ENCODE data around the gene CLCN1. TPM values are rescaled to one million over a fixed set of nuclear protein-coding genes. Genes with fewer than 3 reads are reported as not detected.
"Not testable (repeated sequence)": the region's sequence is repeated elsewhere in the genome, so short reads cannot be mapped to it uniquely, and the experiment has no call there.

Gene CLCN1
- total RNA-seq, 1 donor from 2014 or later, result not detected

- ATAC-seq, result no peak
- DNase-seq (ENCODE audit: low spot score), result no peak
Measured at GRCh38 chr7:143383642-143383957, 67.7 kb downstream of the CLCN1 start.

GRCh38 chr7:143384148-143384547, 68.2 kb downstream of the CLCN1 start:
- ATAC-seq (no peak), DNase-seq (ENCODE audit: low spot score) (no peak)

GRCh38 chr7:143384661-143385631, 69.0 kb downstream of the CLCN1 start:
- DNase-seq (ENCODE audit: low spot score) (no peak), ATAC-seq (no peak)

- DNase-seq (ENCODE audit: low spot score), result peak; percentile 51
- peak; percentile 23 for ATAC-seq
Measured at GRCh38 chr7:143385891-143386781, 70.2 kb downstream of the CLCN1 start.

GRCh38 chr7:143387156-143387975, 71.5 kb downstream of the CLCN1 start:
- DNase-seq (ENCODE audit: low spot score) (no peak), ATAC-seq (no peak)

- ATAC-seq (no peak), DNase-seq (ENCODE audit: low spot score) (no peak)
Measured at GRCh38 chr7:143388051-143388450, 72.1 kb downstream of the CLCN1 start.

- ATAC-seq (no peak), DNase-seq (ENCODE audit: low spot score) (no peak)
Measured at GRCh38 chr7:143388491-143389101, 72.7 kb downstream of the CLCN1 start.

GRCh38 chr7:143389316-143390103, 73.6 kb downstream of the CLCN1 start:
- no peak for DNase-seq (ENCODE audit: low spot score)
- ATAC-seq, result no peak

GRCh38 chr7:143390104-143390772, 74.3 kb downstream of the CLCN1 start:
- DNase-seq (ENCODE audit: low spot score) (no peak), ATAC-seq (no peak)

- ATAC-seq (no peak), DNase-seq (ENCODE audit: low spot score) (no peak)
Measured at GRCh38 chr7:143390773-143391317, 74.9 kb downstream of the CLCN1 start.

GRCh38 chr7:143391462-143392404, 75.8 kb downstream of the CLCN1 start:
- peak; percentile 44 for ATAC-seq
- peak; percentile 80 for DNase-seq (ENCODE audit: low spot score)

- DNase-seq (ENCODE audit: low spot score); ATAC-seq: not testable (repeated sequence)
Measured at GRCh38 chr7:143392427-143392826, 76.5 kb downstream of the CLCN1 start.

- ATAC-seq, result no peak
Measured at GRCh38 chr7:143392875-143393266, 77.0 kb downstream of the CLCN1 start.

GRCh38 chr7:143393267-143394041, 77.5 kb downstream of the CLCN1 start:
- DNase-seq (ENCODE audit: low spot score) (peak; percentile 83), ATAC-seq (peak; percentile 12)

More at GRCh38 chr7:143392875-143393266, 77.0 kb downstream of the CLCN1 start:
- no peak for DNase-seq (ENCODE audit: low spot score)

GRCh38 chr7:143394068-143394467, 78.2 kb downstream of the CLCN1 start:
- no peak for DNase-seq (ENCODE audit: low spot score)
- no peak for ATAC-seq

- DNase-seq (ENCODE audit: low spot score) (no peak), ATAC-seq (no peak)
Measured at GRCh38 chr7:143394777-143395176, 78.9 kb downstream of the CLCN1 start.

Measured in left lobe of liver (tissue), 2 donors.